ENCODE data around the gene SLC66A1.
"Not testable (repeated sequence)": the region's sequence is repeated elsewhere in the genome, so short reads cannot be mapped to it uniquely, and the experiment has no call there.

DNA sequence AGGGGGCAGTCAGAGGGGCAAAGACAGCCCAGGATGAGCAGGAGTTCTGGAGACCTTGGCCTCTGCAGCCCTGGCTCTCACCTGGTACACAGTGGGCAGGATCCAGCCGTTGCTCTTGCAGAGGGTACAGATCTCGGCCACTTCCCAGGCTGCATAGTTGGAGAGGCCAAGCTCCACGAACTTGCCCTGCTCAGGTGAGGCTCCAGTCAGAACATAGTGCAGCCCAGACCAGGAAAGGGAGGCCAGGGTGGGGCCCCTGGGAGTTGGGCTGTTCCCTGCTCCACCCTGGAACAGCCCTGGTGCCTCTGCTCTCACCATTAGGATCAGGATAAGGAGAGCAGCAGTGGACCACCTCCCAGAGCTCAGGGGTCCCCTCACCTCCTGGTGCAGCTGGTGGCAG lies 26.3 kb upstream of the SLC66A1 start:
- TF ChIP-seq, protein P1, sequence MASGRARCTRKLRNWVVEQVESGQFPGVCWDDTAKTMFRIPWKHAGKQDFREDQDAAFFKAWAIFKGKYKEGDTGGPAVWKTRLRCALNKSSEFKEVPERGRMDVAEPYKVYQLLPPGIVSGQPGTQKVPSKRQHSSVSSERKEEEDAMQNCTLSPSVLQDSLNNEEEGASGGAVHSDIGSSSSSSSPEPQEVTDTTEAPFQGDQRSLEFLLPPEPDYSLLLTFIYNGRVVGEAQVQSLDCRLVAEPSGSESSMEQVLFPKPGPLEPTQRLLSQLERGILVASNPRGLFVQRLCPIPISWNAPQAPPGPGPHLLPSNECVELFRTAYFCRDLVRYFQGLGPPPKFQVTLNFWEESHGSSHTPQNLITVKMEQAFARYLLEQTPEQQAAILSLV (tag; IDR thresholded peaks at IDR 0.05), result not testable (repeated sequence)
- not testable (repeated sequence) for TF ChIP-seq ZNF121 (CRISPR knock-in tag; conservative IDR thresholded peaks at IDR 0.05); UBTF (IDR thresholded peaks at IDR 0.05; ENCODE audit: borderline replicate concordance in 1 of 2, low read depth in 2 of 2, low read length in 2 of 2); EP300 (IDR thresholded peaks at IDR 0.05; ENCODE audit: low read length); ZC3H11A (IDR thresholded peaks at IDR 0.05; ENCODE audit: low read depth, low read length); CTCF (IDR thresholded peaks at IDR 0.05 in 2 of 3, conservative IDR thresholded peaks at IDR 0.05 in 1 of 3; ENCODE audit: insufficient read depth in 2 of 3, low read depth in 1 of 3, low read length in 3 of 3); U2AF1 (optimal IDR thresholded peaks at IDR 0.05; ENCODE audit: low read depth, low read length)

Measured in K562 (cell line).